Stimulated activated naive CD8-positive, alpha-beta T cell treated with anti-CD3 and anti-CD28 coated beads, Interleukin-15, Interleukin-2, amounts not matched to agents 100 ng/mL and 50 ng/mL, for 24 hours (primary cell): ENCODE measurements around the gene CUX1.
"Not testable (repeated sequence)": the region's sequence is repeated elsewhere in the genome, so short reads cannot be mapped to it uniquely, and the experiment has no call there.

Experiments used
- H3K27ac Mint-ChIP-seq: one replicate; pipeline ENCODE4 v1.8.0; 2021; ENCODE audit warnings: mild to moderate bottlenecking, mixed read lengths
- H3K27me3 Mint-ChIP-seq: one replicate; pipeline ENCODE4 v1.8.0; 2021; ENCODE audit warnings: mixed read lengths
- H3K36me3 Mint-ChIP-seq: one replicate; pipeline ENCODE4 v1.8.0; 2021; ENCODE audit warnings: low read depth, mixed read lengths
- H3K4me1 Mint-ChIP-seq: one replicate; pipeline ENCODE4 v1.8.0; 2021; ENCODE audit warnings: low read depth, mixed read lengths
- H3K4me3 Mint-ChIP-seq: one replicate; pipeline ENCODE4 v1.8.0; 2021; ENCODE audit warnings: mild to moderate bottlenecking, mixed read lengths
- H3K9me3 Mint-ChIP-seq: one replicate; pipeline ENCODE4 v1.8.0; 2021; ENCODE audit warnings: mixed read lengths

CUX1 gene

GRCh38 chr7:102117743-102118142, 300.3 kb downstream of the CUX1 start:
- peaks cover 23% of the 10 kb centered on the region for H3K36me3 Mint-ChIP-seq

GRCh38 chr7:102119213-102119651, 301.8 kb downstream of the CUX1 start:
- H3K27ac Mint-ChIP-seq, result no peak overlapping the region
- H3K4me1 Mint-ChIP-seq, result peaks cover 13% of the 10 kb centered on the region
- no peaks in the 10 kb centered on the region for H3K27me3 Mint-ChIP-seq
- H3K9me3 Mint-ChIP-seq, result no peaks in the 10 kb centered on the region
- peaks cover 21% of the 10 kb centered on the region for H3K36me3 Mint-ChIP-seq
- no peak overlapping the region for H3K4me3 Mint-ChIP-seq

More at GRCh38 chr7:102117743-102118142, 300.3 kb downstream of the CUX1 start:
- Mint-ChIP-seq H3K27me3 (no peaks in the 10 kb centered on the region), H3K27ac (no peak overlapping the region), H3K4me3 (no peak overlapping the region), H3K4me1 (peaks cover 13% of the 10 kb centered on the region), H3K9me3 (no peaks in the 10 kb centered on the region)

- Mint-ChIP-seq H3K36me3 (peaks cover 25% of the 10 kb centered on the region), H3K27me3 (no peaks in the 10 kb centered on the region), H3K27ac (no peak overlapping the region), H3K9me3 (no peaks in the 10 kb centered on the region), H3K4me3 (no peak overlapping the region), H3K4me1 (peaks cover 13% of the 10 kb centered on the region)
These were observed 302.5 kb downstream of the CUX1 start for GRCh38 chr7:102119925-102120324.

- Mint-ChIP-seq H3K4me1 (peaks cover 13% of the 10 kb centered on the region), H3K9me3 (no peaks in the 10 kb centered on the region), H3K27me3 (no peaks in the 10 kb centered on the region), H3K36me3 (peaks cover 17% of the 10 kb centered on the region), H3K27ac (no peak overlapping the region), H3K4me3 (no peak overlapping the region)
These were observed 303.3 kb downstream of the CUX1 start for GRCh38 chr7:102120666-102121195.

GRCh38 chr7:102122026-102122425, 304.6 kb downstream of the CUX1 start:
- peaks cover 19% of the 10 kb centered on the region for H3K36me3 Mint-ChIP-seq
- H3K4me1 Mint-ChIP-seq, result peaks cover 13% of the 10 kb centered on the region
- no peaks in the 10 kb centered on the region for H3K27me3 Mint-ChIP-seq
- no peak overlapping the region for H3K4me3 Mint-ChIP-seq
- H3K27ac Mint-ChIP-seq, result peak overlapping the region; percentile 49
- H3K9me3 Mint-ChIP-seq, result no peaks in the 10 kb centered on the region

GRCh38 chr7:102125127-102125596, 307.7 kb downstream of the CUX1 start:
- Mint-ChIP-seq H3K4me3 (no peak overlapping the region), H3K4me1 (peaks cover 13% of the 10 kb centered on the region), H3K27me3 (no peaks in the 10 kb centered on the region), H3K27ac (no peak overlapping the region), H3K9me3 (no peaks in the 10 kb centered on the region), H3K36me3 (peaks cover 16% of the 10 kb centered on the region)

- Mint-ChIP-seq H3K4me1 (no peaks in the 10 kb centered on the region), H3K9me3 (no peaks in the 10 kb centered on the region), H3K27ac (no peak overlapping the region), H3K4me3 (no peak overlapping the region), H3K36me3 (peaks cover 20% of the 10 kb centered on the region), H3K27me3 (no peaks in the 10 kb centered on the region)
These were observed 310.9 kb downstream of the CUX1 start for GRCh38 chr7:102128303-102128702.

GRCh38 chr7:102129636-102130370, 312.4 kb downstream of the CUX1 start:
- Mint-ChIP-seq H3K9me3 (no peaks in the 10 kb centered on the region), H3K27ac (no peak overlapping the region), H3K27me3 (no peaks in the 10 kb centered on the region), H3K4me3 (no peak overlapping the region), H3K36me3 (peaks cover 13% of the 10 kb centered on the region), H3K4me1 (no peaks in the 10 kb centered on the region)

- Mint-ChIP-seq H3K27ac (no peak overlapping the region), H3K36me3 (peaks cover 12% of the 10 kb centered on the region), H3K27me3 (no peaks in the 10 kb centered on the region), H3K4me1 (no peaks in the 10 kb centered on the region), H3K4me3 (no peak overlapping the region), H3K9me3 (no peaks in the 10 kb centered on the region)
These were observed 314.9 kb downstream of the CUX1 start for GRCh38 chr7:102132209-102132752.

GRCh38 chr7:102138676-102139075, 321.2 kb downstream of the CUX1 start:
- H3K27me3 Mint-ChIP-seq, result no peaks in the 10 kb centered on the region
- no peaks in the 10 kb centered on the region for H3K9me3 Mint-ChIP-seq
- peaks cover 9% of the 10 kb centered on the region for H3K4me1 Mint-ChIP-seq
- no peak overlapping the region for H3K4me3 Mint-ChIP-seq
- peaks cover 3% of the 10 kb centered on the region for H3K36me3 Mint-ChIP-seq
- no peak overlapping the region for H3K27ac Mint-ChIP-seq

- Mint-ChIP-seq H3K36me3 (no peaks in the 10 kb centered on the region), H3K9me3 (no peaks in the 10 kb centered on the region), H3K4me1 (peaks cover 9% of the 10 kb centered on the region), H3K27ac (peak overlapping the region; percentile 10), H3K27me3 (no peaks in the 10 kb centered on the region), H3K4me3 (peak overlapping the region; percentile 46)
These were observed 323.5 kb downstream of the CUX1 start for GRCh38 chr7:102140952-102141370.

- H3K4me3 Mint-ChIP-seq, H3K36me3 Mint-ChIP-seq, H3K4me1 Mint-ChIP-seq, H3K27ac Mint-ChIP-seq, H3K9me3 Mint-ChIP-seq, H3K27me3 Mint-ChIP-seq: not testable (repeated sequence)
These were observed 325.0 kb downstream of the CUX1 start for GRCh38 chr7:102142433-102142832.

- Mint-ChIP-seq H3K4me3 (no peak overlapping the region), H3K36me3 (no peaks in the 10 kb centered on the region), H3K4me1 (peaks cover 4% of the 10 kb centered on the region), H3K27ac (no peak overlapping the region), H3K9me3 (no peaks in the 10 kb centered on the region), H3K27me3 (no peaks in the 10 kb centered on the region)
These were observed 328.7 kb downstream of the CUX1 start for GRCh38 chr7:102146122-102146521.

- H3K36me3 Mint-ChIP-seq, result no peaks in the 10 kb centered on the region
- H3K4me1 Mint-ChIP-seq, result no peaks in the 10 kb centered on the region
- H3K27ac Mint-ChIP-seq, result no peak overlapping the region
- H3K4me3 Mint-ChIP-seq, result no peak overlapping the region
- H3K9me3 Mint-ChIP-seq, result no peaks in the 10 kb centered on the region
- no peaks in the 10 kb centered on the region for H3K27me3 Mint-ChIP-seq
These were observed 329.6 kb downstream of the CUX1 start for GRCh38 chr7:102147008-102147407.

- H3K27me3 Mint-ChIP-seq, result no peaks in the 10 kb centered on the region
- H3K27ac Mint-ChIP-seq, result no peak overlapping the region
- peaks cover 3% of the 10 kb centered on the region for H3K36me3 Mint-ChIP-seq
- H3K9me3 Mint-ChIP-seq, result no peaks in the 10 kb centered on the region
- no peak overlapping the region for H3K4me3 Mint-ChIP-seq
- no peaks in the 10 kb centered on the region for H3K4me1 Mint-ChIP-seq
These were observed 331.4 kb downstream of the CUX1 start for GRCh38 chr7:102148799-102149198.
